ENCODE measurements around the gene ZMYND15.

Gene ZMYND15

GRCh38 chr17:4786106-4786511 lies 46.5 kb downstream of the ZMYND15 start, which contains the start of gene VMO1:
Gene VMO1 (minus strand): TSS chr17:4786364. CDS start chr17:4786352, 12 bp downstream.
- Mint-ChIP-seq H3K27me3 (peaks cover 48% of the 10 kb centered on the region), H3K9me3 (no peaks in the 10 kb centered on the region), H3K36me3 (ENCODE audit: insufficient read depth) (peaks cover 6% of the 10 kb centered on the region), H3K4me3 (no peak within 1 kb of the TSS), H3K27ac (ENCODE audit: low read depth) (no peak within 1 kb of the TSS), H3K4me1 (peaks cover 33% of the 10 kb centered on the region)
- ATAC-seq (replicated peaks; ENCODE audit: extremely low read depth, poor library complexity, severe bottlenecking) (no peak), DNase-seq (ENCODE audit: low spot score in 2 of 2) (no peak)

- Mint-ChIP-seq H3K4me1 (peaks cover 37% of the 10 kb centered on the region), H3K36me3 (ENCODE audit: insufficient read depth) (peaks cover 6% of the 10 kb centered on the region), H3K4me3 (no peak overlapping the region), H3K27me3 (peaks cover 48% of the 10 kb centered on the region), H3K9me3 (no peaks in the 10 kb centered on the region), H3K27ac (ENCODE audit: low read depth) (no peak overlapping the region)
- no peak for ATAC-seq (replicated peaks; ENCODE audit: extremely low read depth, poor library complexity, severe bottlenecking)
- DNase-seq (ENCODE audit: low spot score in 2 of 2): no peak
These were observed 46.9 kb downstream of the ZMYND15 start for GRCh38 chr17:4786516-4786915.

GRCh38 chr17:4788159-4788806 lies 48.6 kb downstream of the ZMYND15 start:
- H3K4me3 Mint-ChIP-seq: peak overlapping the region; percentile 59
- DNase-seq (ENCODE audit: low spot score in 2 of 2): no peak
- H3K27ac Mint-ChIP-seq (ENCODE audit: low read depth): peak overlapping the region; percentile 84
- no peaks in the 10 kb centered on the region for H3K9me3 Mint-ChIP-seq
- peaks cover 6% of the 10 kb centered on the region for H3K36me3 Mint-ChIP-seq (ENCODE audit: insufficient read depth)
- peaks cover 38% of the 10 kb centered on the region for H3K27me3 Mint-ChIP-seq
- H3K4me1 Mint-ChIP-seq: peaks cover 30% of the 10 kb centered on the region
- no peak for ATAC-seq (replicated peaks; ENCODE audit: extremely low read depth, poor library complexity, severe bottlenecking)

GRCh38 chr17:4788807-4789700 lies 49.4 kb downstream of the ZMYND15 start, which contains the start of gene GLTPD2:
Gene GLTPD2 (plus strand): TSS chr17:4788964. CDS start chr17:4789012, 48 bp downstream.
- Mint-ChIP-seq H3K27ac (ENCODE audit: low read depth) (peak within 1 kb of the TSS; percentile 84), H3K36me3 (ENCODE audit: insufficient read depth) (peaks cover 6% of the 10 kb centered on the region), H3K9me3 (no peaks in the 10 kb centered on the region), H3K4me1 (peaks cover 30% of the 10 kb centered on the region), H3K27me3 (peaks cover 30% of the 10 kb centered on the region), H3K4me3 (peak within 1 kb of the TSS; percentile 86)
- no peak for DNase-seq (ENCODE audit: low spot score in 2 of 2)
- ATAC-seq (replicated peaks; ENCODE audit: extremely low read depth, poor library complexity, severe bottlenecking): no peak

- ATAC-seq (replicated peaks; ENCODE audit: extremely low read depth, poor library complexity, severe bottlenecking) (no peak), DNase-seq (ENCODE audit: low spot score in 2 of 2) (no peak)
- peaks cover 6% of the 10 kb centered on the region for H3K36me3 Mint-ChIP-seq (ENCODE audit: insufficient read depth)
- H3K4me1 Mint-ChIP-seq: peaks cover 30% of the 10 kb centered on the region
- H3K4me3 Mint-ChIP-seq: peak overlapping the region; percentile 86
- H3K9me3 Mint-ChIP-seq: no peaks in the 10 kb centered on the region
- peak overlapping the region; percentile 83 for H3K27ac Mint-ChIP-seq (ENCODE audit: low read depth)
- H3K27me3 Mint-ChIP-seq: peaks cover 24% of the 10 kb centered on the region
These were observed 50.0 kb downstream of the ZMYND15 start for GRCh38 chr17:4789701-4789950.

GRCh38 chr17:4789951-4790704 lies 50.5 kb downstream of the ZMYND15 start:
- DNase-seq (ENCODE audit: low spot score in 2 of 2) (peak; percentile 69 to 71), ATAC-seq (replicated peaks; ENCODE audit: extremely low read depth, poor library complexity, severe bottlenecking) (peak; percentile 84)
- Mint-ChIP-seq H3K36me3 (ENCODE audit: insufficient read depth) (peaks cover 6% of the 10 kb centered on the region), H3K27me3 (peaks cover 19% of the 10 kb centered on the region), H3K27ac (ENCODE audit: low read depth) (peak overlapping the region; percentile 83), H3K4me3 (peak overlapping the region; percentile 86), H3K9me3 (no peaks in the 10 kb centered on the region), H3K4me1 (peaks cover 30% of the 10 kb centered on the region)

- peaks cover 25% of the 10 kb centered on the region for H3K4me1 Mint-ChIP-seq
- peaks cover 6% of the 10 kb centered on the region for H3K36me3 Mint-ChIP-seq (ENCODE audit: insufficient read depth)
- DNase-seq (ENCODE audit: low spot score in 2 of 2) (no peak), ATAC-seq (replicated peaks; ENCODE audit: extremely low read depth, poor library complexity, severe bottlenecking) (no peak)
- peak overlapping the region; percentile 86 for H3K4me3 Mint-ChIP-seq
- H3K9me3 Mint-ChIP-seq: no peaks in the 10 kb centered on the region
- H3K27me3 Mint-ChIP-seq: peaks cover 13% of the 10 kb centered on the region
- peak overlapping the region; percentile 83 for H3K27ac Mint-ChIP-seq (ENCODE audit: low read depth)
These were observed 51.1 kb downstream of the ZMYND15 start for GRCh38 chr17:4790705-4791088.

GRCh38 chr17:4795168-4795567 lies 55.5 kb downstream of the ZMYND15 start:
- no peak for ATAC-seq (replicated peaks; ENCODE audit: extremely low read depth, poor library complexity, severe bottlenecking)
- H3K27me3 Mint-ChIP-seq: no peaks in the 10 kb centered on the region
- H3K4me3 Mint-ChIP-seq: peak overlapping the region; percentile 99
- H3K27ac Mint-ChIP-seq (ENCODE audit: low read depth): no peak overlapping the region
- H3K4me1 Mint-ChIP-seq: peaks cover 26% of the 10 kb centered on the region
- H3K36me3 Mint-ChIP-seq (ENCODE audit: insufficient read depth): peaks cover 21% of the 10 kb centered on the region
- no peak for DNase-seq (ENCODE audit: low spot score in 2 of 2)
- H3K9me3 Mint-ChIP-seq: no peaks in the 10 kb centered on the region
